H1 (cell line): ENCODE data around the gene ENAH. TPM values are rescaled to one million over a fixed set of nuclear protein-coding genes. Genes with fewer than 3 reads are reported as not detected.

ENCODE experiments used
- CTCF ChIA-PET: fragments of 300-600 bp; sonication (Branson Sonifier 250); formaldehyde crosslinking; loops from one replicate; lab custom pipeline; 2021; ENCODE audit not compliant: partially characterized antibody; lab: Charles Lee
- POLR2A ChIA-PET: fragments of 300-600 bp; sonication (Branson Sonifier 250); formaldehyde crosslinking; loops from one replicate; lab custom pipeline; 2021; ENCODE audit warnings: inconsistent platforms; ENCODE audit not compliant: partially characterized antibody; lab: Charles Lee
- DNase-seq, 2 experiments: peaks; one replicate each; pipeline versions ENCODE4 v3.0.0 to v3.0.0-alpha.2; 2010 to 2022; ENCODE audit warnings: low spot score in 2 of 2, low read depth in 1 of 2, mixed read lengths in 1 of 2
- FAIRE-seq: peaks from 2 replicates; lab custom pipeline; 2011; peaks lifted over from hg19 to GRCh38; lab: Jason Lieb, UNC
- H2AFZ ChIP-seq: 2 replicates; pipeline ENCODE4 v1.8.1; 2012; ENCODE audit warnings: low read length, inconsistent platforms
- H2AK5ac ChIP-seq: 2 replicates; pipeline ENCODE4 v1.6.1; 2013; ENCODE audit warnings: low read depth, low read length
- H2BK120ac ChIP-seq: replicated peaks from 2 replicates; pipeline ENCODE3; 2013; ENCODE audit warnings: low read depth, low read length, inconsistent platforms
- H2BK12ac ChIP-seq: 2 replicates; pipeline ENCODE4 v1.6.1; 2013; ENCODE audit warnings: low read depth, low read length
- H2BK15ac ChIP-seq: 2 replicates; pipeline ENCODE4 v1.6.1; 2013; ENCODE audit warnings: low read length
- H2BK20ac ChIP-seq: 2 replicates; pipeline ENCODE4 v1.6.1; 2013; ENCODE audit warnings: low read length
- H2BK5ac ChIP-seq: 2 replicates; pipeline ENCODE4 v1.6.1; 2013; ENCODE audit warnings: low read depth, low read length
- H3K14ac ChIP-seq: 2 replicates; pipeline ENCODE4 v1.6.1; 2013; ENCODE audit warnings: inconsistent platforms; ENCODE audit not compliant: insufficient read length
- H3K18ac ChIP-seq: 2 replicates; pipeline ENCODE4 v1.6.1; 2013; ENCODE audit warnings: low read length; ENCODE audit errors: extremely low read depth
- H3K23ac ChIP-seq: 2 replicates; pipeline ENCODE4 v1.6.1; 2013; ENCODE audit warnings: inconsistent platforms; ENCODE audit not compliant: insufficient read length
- H3K23me2 ChIP-seq: 2 replicates; pipeline ENCODE4 v1.6.1; 2013; ENCODE audit warnings: low read depth, low read length
- H3K27ac ChIP-seq: 2 replicates; pipeline ENCODE4 v1.6.1; 2011; ENCODE audit warnings: low read depth, low read length, inconsistent platforms
- H3K27me3 ChIP-seq, 4 experiments: replicated peaks in 1 of 4; 1 replicate in 1 of 4; 2 replicates in 3 of 4; pipeline versions ENCODE4 v1.6.1 to v1.8.1; 2011 to 2013; ENCODE audit warnings: low read length in 3 of 4, mild to moderate bottlenecking in 3 of 4, inconsistent platforms in 2 of 4, mixed read lengths in 2 of 4, moderate library complexity in 1 of 4; ENCODE audit not compliant: control insufficient read depth in 3 of 4, insufficient read depth in 3 of 4; ENCODE audit errors: extremely low read depth in 1 of 4
- H3K36me3 ChIP-seq, 4 experiments: 2 replicates each; pipeline versions ENCODE4 v1.6.1 to v1.8.1; 2011 to 2013; ENCODE audit warnings: mild to moderate bottlenecking in 4 of 4, low read length in 3 of 4, moderate library complexity in 2 of 4, control low read depth in 1 of 4, inconsistent platforms in 1 of 4; ENCODE audit not compliant: insufficient read depth in 4 of 4, control insufficient read depth in 2 of 4
- H3K4ac ChIP-seq: replicated peaks from 2 replicates; pipeline ENCODE3; 2013; ENCODE audit warnings: low read length, low read depth, mixed read lengths, inconsistent platforms; ENCODE audit not compliant: insufficient read length
- H3K4me1 ChIP-seq, 4 experiments: replicated peaks in 1 of 4; 1 replicate in 1 of 4; 2 replicates in 3 of 4; pipeline versions ENCODE4 v1.6.1 to v1.8.1; 2011 to 2013; ENCODE audit warnings: low read length in 3 of 4, inconsistent platforms in 2 of 4, mixed read lengths in 1 of 4; ENCODE audit not compliant: insufficient read depth in 4 of 4, control insufficient read depth in 3 of 4
- H3K4me2 ChIP-seq, 2 experiments: 2 replicates each; pipeline versions ENCODE4 v1.6.1 to v1.8.1; 2011 to 2013; ENCODE audit warnings: low read depth in 2 of 2, low read length in 2 of 2, control low read depth in 1 of 2, inconsistent platforms in 1 of 2, mild to moderate bottlenecking in 1 of 2; ENCODE audit not compliant: insufficient read depth in 1 of 2
- H3K4me3 ChIP-seq, 4 experiments: fragments of 200-600, 300-600 bp in 1 of 4; sonication (generic), shearing (Covaris generic), sonication (Bioruptor Twin) in 1 of 4; 2 replicates each; pipeline versions ENCODE4 v1.5.1 to v1.8.1; 2011 to 2016; ENCODE audit warnings: low read length in 4 of 4, low read depth in 3 of 4, control low read depth in 2 of 4, inconsistent platforms in 2 of 4, mild to moderate bottlenecking in 2 of 4, mixed read lengths in 1 of 4, moderate library complexity in 1 of 4; ENCODE audit not compliant: insufficient read depth in 2 of 4; ENCODE audit errors: extremely low read depth in 1 of 4
- H3K56ac ChIP-seq: replicated peaks from 2 replicates; pipeline ENCODE3; 2013; ENCODE audit warnings: low read depth, mild to moderate bottlenecking, mixed read lengths, low read length, inconsistent platforms; ENCODE audit not compliant: insufficient read length
- H3K79me1 ChIP-seq: 2 replicates; pipeline ENCODE4 v1.6.1; 2013; ENCODE audit warnings: low read depth, low read length, control low read depth
- H3K79me2 ChIP-seq, 2 experiments: 2 replicates each; pipeline versions ENCODE4 v1.6.1 to v1.8.1; 2012 to 2013; ENCODE audit warnings: low read length in 2 of 2, mild to moderate bottlenecking in 2 of 2, inconsistent platforms in 1 of 2; ENCODE audit not compliant: insufficient read depth in 2 of 2, control insufficient read depth in 1 of 2
- H3K9ac ChIP-seq, 4 experiments: replicated peaks in 1 of 4; 1 replicate in 1 of 4; 2 replicates in 3 of 4; pipeline versions ENCODE4 v1.6.1 to v1.8.1; 2011 to 2013; ENCODE audit warnings: low read depth in 3 of 4, low read length in 3 of 4, control low read depth in 2 of 4, mild to moderate bottlenecking in 2 of 4, moderate library complexity in 2 of 4, inconsistent platforms in 1 of 4; ENCODE audit errors: extremely low read depth in 1 of 4
- H3K9me3 ChIP-seq, 2 experiments: 2 replicates each; pipeline versions ENCODE4 v1.6.1 to v1.8.1; 2012 to 2013; ENCODE audit warnings: mild to moderate bottlenecking in 2 of 2, moderate library complexity in 2 of 2, control low read depth in 1 of 2, inconsistent platforms in 1 of 2, low read depth in 1 of 2, low read length in 1 of 2, mixed read lengths in 1 of 2; ENCODE audit not compliant: insufficient read depth in 2 of 2
- H4K20me1 ChIP-seq, 2 experiments: replicated peaks in 1 of 2; 2 replicates each; pipeline versions ENCODE3 to v1.8.1; 2011 to 2013; ENCODE audit warnings: inconsistent platforms in 2 of 2, low read length in 2 of 2, mild to moderate bottlenecking in 1 of 2; ENCODE audit not compliant: insufficient read depth in 2 of 2, control insufficient read depth in 1 of 2
- H4K5ac ChIP-seq: 2 replicates; pipeline ENCODE4 v1.6.1; 2013; ENCODE audit warnings: low read length, low read depth, mixed read lengths, inconsistent platforms; ENCODE audit not compliant: insufficient read length
- H4K8ac ChIP-seq: 2 replicates; pipeline ENCODE4 v1.8.0; 2013; ENCODE audit warnings: mild to moderate bottlenecking, moderate library complexity, low read length, inconsistent platforms; ENCODE audit not compliant: insufficient read depth; ENCODE audit errors: extremely low read depth
- H4K91ac ChIP-seq: replicated peaks from 2 replicates; pipeline ENCODE3; 2013; ENCODE audit warnings: low read length, mixed read lengths, inconsistent platforms; ENCODE audit not compliant: insufficient read length
- BRCA1 ChIP-seq: IDR thresholded peaks from 2 replicates; pipeline ENCODE4 v1.6.1; 2012; ENCODE audit warnings: low read depth, low read length, improper control_type of control experiment
- CHD2 ChIP-seq: IDR thresholded peaks from 2 replicates; pipeline ENCODE4 v1.6.1; 2012; ENCODE audit warnings: low read length, improper control_type of control experiment
- CREB1 ChIP-seq: IDR thresholded peaks from 2 replicates; pipeline ENCODE4 v1.6.1; 2012; ENCODE audit warnings: inconsistent platforms
- EP300 ChIP-seq, 2 experiments: IDR thresholded peaks; 1 replicate in 1 of 2; 2 replicates in 1 of 2; pipeline ENCODE4 v1.6.1; 2011 to 2012; ENCODE audit warnings: low read depth in 2 of 2, low read length in 2 of 2, mild to moderate bottlenecking in 2 of 2, borderline replicate concordance in 1 of 2, inconsistent platforms in 1 of 2, moderate library complexity in 1 of 2
- GTF2F1 ChIP-seq: IDR thresholded peaks from 2 replicates; pipeline ENCODE4 v1.6.1; 2012; ENCODE audit warnings: low read depth, low read length, improper control_type of control experiment, borderline replicate concordance
- HDAC2 ChIP-seq, 2 experiments: fragments of 300-600 bp in 1 of 2; sonication (generic) in 1 of 2; IDR thresholded peaks; 2 replicates each; pipeline ENCODE4 v1.6.1; 2011 to 2012; ENCODE audit warnings: low read depth in 2 of 2, low read length in 2 of 2, mild to moderate bottlenecking in 2 of 2, moderate library complexity in 2 of 2, borderline replicate concordance in 1 of 2, inconsistent platforms in 1 of 2
- NANOG ChIP-seq: IDR thresholded peaks from 2 replicates; pipeline ENCODE4 v1.6.1; 2011; ENCODE audit warnings: low read length, low read depth, mild to moderate bottlenecking, inconsistent platforms; ENCODE audit not compliant: insufficient read depth, poor library complexity, severe bottlenecking
- POLR2AphosphoS5 ChIP-seq: IDR thresholded peaks from 2 replicates; pipeline ENCODE4 v1.6.1; 2011; ENCODE audit warnings: low read depth, low read length
- RAD21 ChIP-seq, 2 experiments: IDR thresholded peaks in 1 of 2; conservative IDR thresholded peaks in 1 of 2; 2 replicates each; pipeline ENCODE4 v1.6.1; 2011; ENCODE audit warnings: low read depth in 2 of 2, low read length in 2 of 2, improper control_type of control experiment in 1 of 2, inconsistent platforms in 1 of 2, mild to moderate bottlenecking in 1 of 2, moderate library complexity in 1 of 2
- RFX5 ChIP-seq: IDR thresholded peaks from 2 replicates; pipeline ENCODE4 v1.6.1; 2011; ENCODE audit warnings: low read depth, low read length, improper control_type of control experiment, borderline replicate concordance
- SAP30 ChIP-seq: fragments of 300-600 bp; sonication (generic); IDR thresholded peaks from 2 replicates; pipeline ENCODE4 v1.7.1; 2012; ENCODE audit warnings: low read length, moderate library complexity, mild to moderate bottlenecking, inconsistent platforms; ENCODE audit not compliant: insufficient read depth, insufficient replicate concordance
- TBP ChIP-seq: IDR thresholded peaks from 2 replicates; pipeline ENCODE4 v1.6.1; 2011; ENCODE audit warnings: low read depth, low read length, improper control_type of control experiment
- WGBS, 2 experiments: shearing (Covaris generic) in 1 of 2; methylation state at CpG; one replicate each; pipeline versions ENCODE4 v1.1.6 to v1.1.7; 2013 to 2015; ENCODE audit warnings: low lambda C conversion rate in 2 of 2, mixed read lengths in 2 of 2, inconsistent platforms in 1 of 2, low coverage in 1 of 2, missing lambda C conversion rate in 1 of 2; ENCODE audit not compliant: insufficient replicate concordance in 2 of 2, insufficient coverage in 1 of 2, insufficient read length in 1 of 2; ENCODE audit errors: extremely low coverage in 1 of 2, missing lambda C conversion rate in 1 of 2; 5-methylcytosine and 5-hydroxymethylcytosine counted together
- polyA plus RNA-seq, 7 experiments: library from polyadenylated mRNA; depleted of rRNA in 3 of 7; stranded (reverse) in 5 of 7; unstranded in 2 of 7; fragments of >200 nt in 5 of 7; fragments of 200-250 nt in 2 of 7; gene quantifications; 1 replicate in 5 of 7; 2 replicates in 1 of 7; 4 replicates in 1 of 7; pipeline versions ENCODE4 v1.2.1 to v1.2.3, GENCODE V29; 2011 to 2013; ENCODE audit warnings: missing spikeins in 2 of 7, mixed read lengths in 2 of 7
- total RNA-seq: library from RNA; stranded (reverse); fragmentation: NEBNext Ultra II Directional; extraction: Animal tissue kit (Norgen Biotek cat#: 25700); gene quantifications from 2 replicates; pipeline ENCODE4 v1.2.1, GENCODE V29; 2021
- TF ChIP-seq, protein P1 (sequence below): IDR thresholded peaks from 2 replicates; pipeline ENCODE4 v1.6.1; 2012; ENCODE audit warnings: inconsistent platforms

Gene ENAH
- total and polyA plus RNA-seq, 2 of the 8 experiments (the other 6 are each of a cell fraction or from before 2014, with no cell fraction given) = 39.1 to 335 TPM

DNA sequence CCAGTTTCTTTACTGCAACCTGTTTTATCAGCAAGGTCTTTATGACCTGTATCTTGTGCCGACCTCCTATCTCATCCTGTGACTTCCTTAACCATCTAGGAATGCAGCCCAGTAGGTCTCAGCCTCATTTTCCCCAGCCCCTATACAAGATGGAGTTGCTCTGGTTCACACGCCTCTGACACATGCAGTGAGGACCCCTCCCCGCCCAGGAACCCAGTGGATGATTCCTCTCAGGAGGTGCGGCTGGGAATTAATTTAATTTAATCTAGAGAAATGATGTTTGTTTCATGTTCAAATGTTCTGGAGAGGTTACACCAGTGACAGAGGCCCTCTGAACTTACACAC is 186.1 kb downstream of the ENAH start:
- Histone ChIP-seq H2BK5ac (no peak overlapping the region), H2AK5ac (no peak overlapping the region), H3K9me3 (no peaks in the 10 kb centered on the region), H3K4me1 (peaks cover 6 to 16% (median 12%) of the 10 kb centered on the region in 4 experiments), H3K23me2 (no peaks in the 10 kb centered on the region), H4K20me1 (no peaks in the 10 kb centered on the region), H3K4me2 (no peak overlapping the region), H3K9ac (no peak overlapping the region), H3K56ac (no peak overlapping the region), H2BK12ac (no peak overlapping the region), H3K79me2 (no peaks in the 10 kb centered on the region), H3K23ac (no peak overlapping the region), H3K4ac (no peak overlapping the region), H3K14ac (no peak overlapping the region), H3K27ac (no peak overlapping the region), H4K91ac (no peak overlapping the region), H2AFZ (no peak overlapping the region), H2BK120ac (no peak overlapping the region), H3K27me3 (no peaks in the 10 kb centered on the region), H2BK15ac (no peak overlapping the region), H3K18ac (no peak overlapping the region), H3K36me3 (no peaks in the 10 kb centered on the region), H4K8ac (no peak overlapping the region), H2BK20ac (no peak overlapping the region), H3K79me1 (no peaks in the 10 kb centered on the region), H4K5ac (no peak overlapping the region), H3K4me3 (no peak overlapping the region)
- FAIRE-seq = no peak
- ChIA-PET CTCF (interaction anchor here (2.7 kb wide), 1 partner anchor 14 kb away, joined by 8 read pairs; no protein-coding TSS in a partner anchor), POLR2A (no interaction called here)
- no peak for DNase-seq
- 83% methylated on average over 4 of the region's 4 CpGs; no CpG with 5 or more reads in 1 of the 2 experiments for WGBS, 2 experiments
- no peak for TF ChIP-seq NANOG
- TF ChIP-seq GTF2F1 = no peak
- no peak for TF ChIP-seq RFX5
- TF ChIP-seq RAD21 (IDR thresholded peaks at IDR 0.05 in 1 of 2, conservative IDR thresholded peaks at IDR 0.05 in 1 of 2; ENCODE audit: low read depth in 2 of 2, low read length in 2 of 2) = no peak
- no peak for TF ChIP-seq TBP
- no peak for TF ChIP-seq POLR2AphosphoS5
- TF ChIP-seq SAP30 = no peak
- TF ChIP-seq CREB1 = no peak
- TF ChIP-seq EP300 (IDR thresholded peaks at IDR 0.05; ENCODE audit: borderline replicate concordance in 1 of 2, low read depth in 2 of 2, low read length in 2 of 2) = no peak
- TF ChIP-seq HDAC2 (IDR thresholded peaks at IDR 0.05; ENCODE audit: borderline replicate concordance in 1 of 2, low read depth in 2 of 2, low read length in 2 of 2) = no peak
- no peak for TF ChIP-seq CHD2
- TF ChIP-seq BRCA1 = no peak
- TF ChIP-seq, protein P1, sequence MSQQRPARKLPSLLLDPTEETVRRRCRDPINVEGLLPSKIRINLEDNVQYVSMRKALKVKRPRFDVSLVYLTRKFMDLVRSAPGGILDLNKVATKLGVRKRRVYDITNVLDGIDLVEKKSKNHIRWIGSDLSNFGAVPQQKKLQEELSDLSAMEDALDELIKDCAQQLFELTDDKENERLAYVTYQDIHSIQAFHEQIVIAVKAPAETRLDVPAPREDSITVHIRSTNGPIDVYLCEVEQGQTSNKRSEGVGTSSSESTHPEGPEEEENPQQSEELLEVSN = no peak
